ENCODE results near the gene ISX.
A peak's percentile ranks its signal among the peaks of the same experiment; 100 is the strongest.

The ISX gene

GRCh38 chr22:35053060-35053835 is 12.7 kb upstream of the ISX start:
- no peak for DNase-seq (ENCODE audit: low read depth)

- DNase-seq (ENCODE audit: low read depth) = no peak
These were observed 11.9 kb upstream of the ISX start for GRCh38 chr22:35054064-35054463.

DNA sequence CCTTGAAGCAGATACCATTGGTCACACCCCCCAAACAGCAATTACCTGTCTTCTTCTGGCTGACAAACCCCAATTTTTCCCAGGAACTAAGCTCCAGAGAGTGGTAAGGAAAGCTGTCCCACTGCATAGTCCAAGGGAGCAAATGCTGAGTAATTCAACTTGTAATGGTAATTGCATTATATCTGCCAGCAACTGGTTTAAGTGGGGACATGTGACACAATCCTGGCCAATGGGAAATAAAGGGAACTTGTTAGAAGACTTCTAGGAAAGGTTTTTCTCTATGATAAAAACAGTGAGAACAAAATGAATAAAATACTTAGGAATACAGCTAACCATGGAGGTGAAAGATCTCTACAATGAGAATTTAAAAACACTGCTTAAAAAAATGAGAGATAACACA is 9.5 kb upstream of the ISX start:
- DNase-seq (ENCODE audit: low read depth) = no peak

- no peak for DNase-seq (ENCODE audit: low read depth)
These were observed 8.8 kb upstream of the ISX start for GRCh38 chr22:35057155-35057554.

DNA sequence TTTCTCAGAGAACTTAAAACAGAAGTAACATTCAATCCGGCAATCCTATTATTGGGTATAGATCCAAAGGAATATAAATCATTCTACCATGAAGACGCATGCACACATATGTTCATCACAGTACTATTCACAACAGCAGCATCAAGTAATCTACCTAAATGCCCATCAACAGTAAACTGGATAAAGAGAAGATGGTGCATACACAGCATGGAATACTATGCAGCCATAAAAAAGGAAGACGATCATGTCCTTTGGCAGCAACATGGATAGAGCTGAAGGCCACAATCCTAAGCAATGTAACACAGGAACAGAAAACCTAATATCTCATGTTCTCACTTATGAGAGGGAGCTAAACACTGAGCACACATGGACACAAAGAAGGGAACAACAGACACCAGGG is 6.3 kb upstream of the ISX start:
- DNase-seq (ENCODE audit: low read depth) = no peak

DNA sequence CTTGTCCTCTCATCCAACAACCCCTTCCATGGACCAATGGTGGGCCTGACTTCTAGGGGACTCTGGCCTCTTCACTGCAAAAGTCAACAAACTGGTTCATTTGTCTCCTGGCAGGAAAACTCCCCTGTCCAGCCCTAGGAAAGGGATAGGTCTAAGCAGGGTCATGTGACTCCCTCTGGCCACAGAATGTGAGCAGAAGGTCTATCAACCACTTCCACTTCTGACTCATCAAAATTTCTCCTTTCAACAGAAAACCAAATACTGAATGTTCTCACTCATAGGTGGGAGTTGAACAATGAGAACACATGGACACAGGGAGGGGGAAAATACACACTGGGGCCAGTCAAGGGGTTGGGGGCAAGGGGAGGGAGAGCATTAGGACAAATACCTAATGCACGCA is 1.3 kb upstream of the ISX start:
- peak; percentile 56 for DNase-seq (ENCODE audit: low read depth)

- DNase-seq (ENCODE audit: low read depth) = no peak
These were observed 775 bp upstream of the ISX start for GRCh38 chr22:35065183-35065582.

- no peak for DNase-seq (ENCODE audit: low read depth)
These were observed 810 bp downstream of the ISX start for GRCh38 chr22:35066768-35067167.

GRCh38 chr22:35069541-35069940 is 3.6 kb downstream of the ISX start:
- no peak for DNase-seq (ENCODE audit: low read depth)

DNA sequence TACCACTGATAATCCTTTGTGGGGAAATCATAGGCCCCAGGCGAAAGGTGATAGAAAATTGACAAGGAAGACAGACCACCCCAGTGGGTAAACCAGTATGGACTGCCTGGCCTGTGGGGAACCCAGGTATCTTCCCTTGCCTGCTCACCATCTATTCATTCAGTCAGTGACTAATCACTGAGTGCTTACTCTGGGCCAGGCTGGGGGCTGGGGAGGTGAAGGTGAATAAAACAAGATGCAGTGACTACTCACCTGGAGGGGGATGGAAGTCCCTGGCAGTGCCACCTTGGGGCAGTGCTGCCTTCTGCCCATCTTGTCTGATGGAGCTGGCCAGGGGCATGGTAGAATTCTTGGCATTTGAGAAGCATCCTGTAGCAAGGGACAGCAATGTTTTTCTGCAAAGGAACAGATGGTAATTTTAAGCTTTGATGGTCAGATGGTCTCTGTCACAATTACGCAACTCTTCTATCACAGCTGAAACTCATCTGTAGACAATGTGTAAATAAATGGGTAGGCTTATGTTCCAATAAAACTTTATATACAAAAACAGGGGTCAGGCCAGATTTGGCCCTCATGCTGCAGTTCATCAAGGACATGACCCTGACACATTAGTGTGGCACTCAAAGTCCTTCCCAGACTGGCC is 4.6 kb downstream of the ISX start:
- no peak for DNase-seq (ENCODE audit: low read depth)

DNA sequence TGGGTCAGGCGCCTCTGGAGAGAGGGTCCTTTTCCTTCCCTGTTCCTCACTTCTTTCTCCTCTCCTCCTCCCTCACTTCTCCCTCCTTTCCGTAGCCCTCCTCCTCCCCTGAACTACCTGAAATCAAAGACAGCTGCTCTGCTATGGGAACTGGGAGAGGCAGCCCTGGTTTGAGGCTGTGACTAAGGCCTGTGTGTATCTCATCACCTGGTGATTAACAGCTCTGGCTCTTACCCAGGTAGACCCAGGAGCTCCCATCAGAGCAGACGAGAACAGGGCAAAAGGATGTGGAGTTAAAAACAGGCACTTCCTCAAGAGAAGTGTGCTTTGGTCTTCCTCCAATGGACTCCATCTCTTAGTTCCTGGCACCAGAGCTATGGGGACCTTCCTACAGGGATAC is 5.8 kb downstream of the ISX start:
- DNase-seq (ENCODE audit: low read depth) = no peak

- DNase-seq (ENCODE audit: low read depth) = no peak
These were observed 7.0 kb downstream of the ISX start for GRCh38 chr22:35072925-35073324.

DNA sequence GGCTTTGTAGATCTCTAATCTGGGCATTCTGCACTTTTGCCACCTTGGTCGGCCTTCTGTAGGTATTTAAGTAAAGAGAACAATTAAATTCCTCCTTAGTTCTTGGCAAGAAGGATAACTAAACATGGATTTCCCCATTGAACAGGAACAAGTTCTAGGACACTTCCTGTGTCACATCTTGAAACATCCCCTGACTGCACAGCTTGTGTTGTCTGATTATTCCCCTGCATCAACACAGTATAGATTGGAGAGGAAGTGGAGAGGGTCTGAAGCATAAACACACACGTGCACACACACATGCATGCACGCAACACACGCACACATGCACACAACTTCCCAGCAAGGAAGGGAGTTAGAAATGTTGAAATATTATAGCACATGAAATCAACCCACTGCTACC is 8.6 kb downstream of the ISX start:
- no peak for DNase-seq (ENCODE audit: low read depth)

GRCh38 chr22:35076630-35077029 is 10.7 kb downstream of the ISX start:
- no peak for DNase-seq (ENCODE audit: low read depth)

GRCh38 chr22:35085621-35086020 is 19.7 kb downstream of the ISX start:
- DNase-seq (ENCODE audit: low read depth) = no peak

- DNase-seq (ENCODE audit: low read depth) = no peak
These were observed 23.2 kb downstream of the ISX start for GRCh38 chr22:35089139-35089538.

DNA sequence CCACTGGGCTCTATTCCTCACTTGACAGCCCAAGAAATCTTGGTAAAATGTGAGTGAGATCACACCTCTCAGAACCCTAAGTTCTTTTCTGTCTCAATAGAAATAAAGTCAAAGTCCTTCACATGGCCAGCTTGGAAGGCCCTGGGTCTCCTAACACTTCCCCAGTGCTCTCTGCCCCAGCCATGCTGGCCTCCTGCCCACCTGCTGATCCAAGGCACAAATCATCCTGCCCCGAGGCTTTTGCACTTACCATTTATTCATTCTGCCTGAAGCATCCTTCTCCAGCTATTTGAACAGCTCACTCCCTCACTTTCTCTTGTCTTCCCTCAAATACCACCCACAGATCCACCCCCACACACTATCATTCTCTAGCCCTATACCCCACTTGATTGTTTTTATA is 26.4 kb downstream of the ISX start:
- DNase-seq (ENCODE audit: low read depth) = no peak

DNA sequence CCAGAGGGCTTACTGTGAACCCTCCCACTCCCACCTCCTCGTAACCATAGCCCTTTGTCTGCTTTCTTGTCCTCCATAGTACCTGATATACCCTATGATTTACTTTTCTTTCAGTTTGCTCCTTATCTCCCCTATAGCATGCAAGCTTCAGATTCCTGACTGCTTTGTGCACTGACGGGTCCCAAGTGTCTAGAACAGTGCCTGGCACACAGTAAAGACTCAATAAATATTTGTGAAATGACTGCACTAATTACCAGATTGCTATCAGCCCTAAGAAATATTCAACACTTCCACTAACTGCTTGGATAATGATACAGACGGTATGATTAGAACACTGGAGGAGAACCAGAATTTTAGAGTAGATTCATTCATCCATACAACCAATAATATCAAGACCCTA is 33.0 kb downstream of the ISX start:
- no peak for DNase-seq (ENCODE audit: low read depth)

DNA sequence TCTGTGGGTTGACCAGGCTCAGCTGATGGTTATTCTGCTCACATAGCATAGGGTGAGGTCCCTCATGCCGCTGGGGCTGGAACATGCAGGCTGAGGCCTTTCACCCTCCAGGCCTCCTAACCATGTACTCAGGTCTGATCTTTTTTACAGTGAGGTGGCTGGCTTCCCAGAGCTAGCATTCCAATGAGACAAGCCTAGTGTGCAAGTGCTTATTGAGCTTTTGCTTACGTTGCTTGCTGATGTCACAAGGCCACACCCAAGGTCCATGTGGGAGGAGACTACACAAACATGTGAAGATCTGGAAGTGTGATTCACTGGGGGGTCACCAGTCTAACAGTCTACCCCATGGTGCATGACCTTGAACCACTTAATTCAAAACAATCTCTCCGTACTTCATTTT is 33.9 kb downstream of the ISX start:
- DNase-seq (ENCODE audit: low read depth) = no peak

DNA sequence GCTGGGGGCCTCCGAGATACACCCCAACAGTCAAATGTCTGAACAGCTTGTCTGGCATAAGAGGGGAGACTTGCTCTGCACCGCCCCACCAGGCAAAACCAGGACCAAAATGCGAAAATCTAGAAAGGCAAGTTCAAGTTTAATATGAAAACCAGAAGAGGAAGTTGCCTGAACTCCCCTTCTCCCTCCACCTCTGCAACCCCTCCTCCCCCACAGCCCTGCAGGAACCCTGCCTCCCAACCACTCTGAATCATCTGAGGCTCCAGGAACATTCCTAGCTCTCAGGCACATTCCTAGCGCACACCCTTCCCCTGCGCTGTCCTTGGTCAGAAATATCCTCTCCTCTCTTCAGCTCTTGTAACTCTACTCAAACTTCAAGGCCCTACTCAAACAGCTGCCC is 36.7 kb downstream of the ISX start:
- peak; percentile 32 for DNase-seq (ENCODE audit: low read depth)

GRCh38 chr22:35103761-35104160 is 37.8 kb downstream of the ISX start:
- DNase-seq (ENCODE audit: low read depth) = no peak

- no peak for DNase-seq (ENCODE audit: low read depth)
These were observed 38.5 kb downstream of the ISX start for GRCh38 chr22:35104491-35104890.

- no peak for DNase-seq (ENCODE audit: low read depth)
These were observed 43.7 kb downstream of the ISX start for GRCh38 chr22:35109616-35110015.

DNA sequence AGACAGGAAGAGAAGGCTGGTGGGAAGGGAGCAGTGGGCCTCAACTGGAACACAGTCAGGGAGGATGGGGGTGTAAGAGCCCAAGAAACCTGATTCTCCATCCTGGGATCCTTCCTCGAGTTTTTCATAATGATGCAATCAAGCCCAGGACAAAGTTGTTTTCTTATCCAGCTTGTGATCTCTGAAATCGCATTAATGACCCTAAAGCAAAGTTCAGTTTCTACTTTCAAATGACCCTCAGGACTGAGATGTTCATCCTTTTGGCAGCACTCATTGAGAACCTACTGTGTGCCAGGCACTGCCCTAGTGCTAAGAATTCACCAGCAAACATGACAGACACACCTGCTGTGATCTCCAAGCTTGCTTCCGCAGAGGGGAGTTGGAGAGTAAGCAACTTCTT is 45.3 kb downstream of the ISX start:
- no peak for DNase-seq (ENCODE audit: low read depth)

Data from CMK (cell line).